GM12873 (cell line): ENCODE measurements around the gene RPS6KB2.

Experiments
- CTCF ChIP-seq: IDR thresholded peaks from 2 replicates; pipeline ENCODE4 v1.5.1; 2012; ENCODE audit warnings: low read depth, mild to moderate bottlenecking, moderate library complexity, low read length, control low read depth; ENCODE audit not compliant: insufficient read depth; ENCODE audit errors: missing control alignments

The RPS6KB2 gene

GRCh38 chr11:67437082-67437808 is 9.0 kb downstream of the RPS6KB2 start, which contains the start of gene PTPRCAP:
TSS of gene PTPRCAP (minus strand) at chr11:67437682. CDS start at chr11:67437619, 63 bp downstream.
- no peak for TF ChIP-seq CTCF

GRCh38 chr11:67437809-67438157 is 9.5 kb downstream of the RPS6KB2 start:
- TF ChIP-seq CTCF, result no peak

- TF ChIP-seq CTCF, result no peak
Measured at GRCh38 chr11:67438158-67438902, 10.0 kb downstream of the RPS6KB2 start.

GRCh38 chr11:67439321-67440228 is 11.3 kb downstream of the RPS6KB2 start:
- TF ChIP-seq CTCF, result peak; percentile 45

GRCh38 chr11:67440229-67441097 is 12.2 kb downstream of the RPS6KB2 start:
- TF ChIP-seq CTCF, result no peak

GRCh38 chr11:67441098-67441563 is 12.8 kb downstream of the RPS6KB2 start:
- TF ChIP-seq CTCF, result peak; percentile 7
